Psoas muscle (tissue), 8 donors: ENCODE measurements around the gene FGF11. TPM values are rescaled to one million over a fixed set of nuclear protein-coding genes. Genes with fewer than 3 reads are reported as not detected.
"Not testable (repeated sequence)": the region's sequence is repeated elsewhere in the genome, so short reads cannot be mapped to it uniquely, and the experiment has no call there.

Experiments used
- ATAC-seq, 4 donors: fragments of 200-7000 bp; cut with Tn5 transposase; one replicate each; pipeline ENCODE4 v1.9.1; 2020; ENCODE audit warnings: moderate library complexity in 3 of 4, mild to moderate bottlenecking in 2 of 4
- DNase-seq, 2 donors: peaks; one replicate each; pipeline ENCODE4 v3.0.0-alpha.2; 2020
- H3K27ac ChIP-seq: fragments of 200-600 bp; one replicate; pipeline ENCODE4 v1.8.0; 2022
- H3K27me3 ChIP-seq, 3 donors: fragments of 200-600 bp in 1 of 3; one replicate each; pipeline versions ENCODE4 v1.6.1 to v1.8.0; 2013 to 2022; ENCODE audit warnings: low read length in 2 of 3, mild to moderate bottlenecking in 2 of 3, moderate library complexity in 1 of 3; ENCODE audit not compliant: insufficient read depth in 3 of 3
- H3K36me3 ChIP-seq, 2 donors: fragments of 200-600 bp in 1 of 2; one replicate each; pipeline versions ENCODE4 v1.6.1 to v1.8.0; 2013 to 2022; ENCODE audit warnings: low read depth in 1 of 2, mild to moderate bottlenecking in 1 of 2, moderate library complexity in 1 of 2; ENCODE audit not compliant: insufficient read depth in 1 of 2
- H3K4me1 ChIP-seq: fragments of 200-600 bp; one replicate; pipeline ENCODE4 v1.8.0; 2022
- H3K4me3 ChIP-seq: fragments of 200-600 bp; one replicate; pipeline ENCODE4 v1.8.0; 2022; ENCODE audit warnings: mild to moderate bottlenecking
- H3K9me3 ChIP-seq: fragments of 200-600 bp; one replicate; pipeline ENCODE4 v1.8.0; 2022
- CTCF ChIP-seq: fragments of 200-600 bp; IDR thresholded peaks from one replicate; pipeline ENCODE4 v1.8.0; 2022; ENCODE audit warnings: antibody characterized with exemption
- WGBS, 3 donors: extraction: QIAGEN DNeasy Blood & Tissue Kit; methylation state at CpG; one replicate each; pipeline versions ENCODE4 v1.1.6 to v1.1.7; 2013; 5-methylcytosine and 5-hydroxymethylcytosine counted together
- intact Hi-C, 2 donors: fragments of 100-400 bp; cut with DNase I; formaldehyde crosslinking; loops; one replicate each; pipeline versions ENCODE4 v1.11.0 to v1.14.2; 2022
- polyA plus RNA-seq, 3 donors: library from polyadenylated mRNA; stranded (reverse); fragments of 200-250 nt; gene quantifications; one replicate each; pipeline ENCODE4 v1.2.3, GENCODE V29; 2013
- total RNA-seq, 4 donors: library from RNA; stranded (reverse); fragmentation: NEBNext Ultra II Directional in 2 of 4; extraction: Animal tissue kit (Norgen Biotek cat#: 25700) in 2 of 4; gene quantifications; one replicate each; pipeline versions ENCODE4 v1.2.1 to v1.2.4, GENCODE V29; 2021 to 2023
- donor health status: healthy with polysubstance abuse.
- donor health status: DM: no; HTN: no; CAD: no; lungs with moderate emphysema.
- donor health status: Bipolar disorder and iron deficiency.
- donor health status: healthy.
- donor health status: DM: yes; HTN: yes; CAD: no.
- donor health status: DM: no; HTN: no; CAD: no.
- donor health status: DM: no; HTN: no; CAD: no.
- donor health status: DM: yes; HTN: yes; CAD: no.

The FGF11 gene
- total and polyA plus RNA-seq, 7 donors = 2.0 to 21.1 (median 4.4) TPM

GRCh38 chr17:7471729-7472128 lies 32.4 kb downstream of the FGF11 start:
- Histone ChIP-seq H3K27ac (peak overlapping the region; percentile 30), H3K9me3 (no peaks in the 10 kb centered on the region), H3K36me3 (no peaks in the 10 kb centered on the region), H3K4me1 (peaks cover 54% of the 10 kb centered on the region), H3K4me3 (no peak overlapping the region), H3K27me3 (no peaks in the 10 kb centered on the region)
- ATAC-seq (no peak), DNase-seq (no peak)
- TF ChIP-seq CTCF = no peak
- intact Hi-C loops = no loop called here
- WGBS, 3 donors = 75 to 84% (median 77%) methylated on average over 2 of the region's 2 CpGs

- Histone ChIP-seq H3K4me1 (peaks cover 59% of the 10 kb centered on the region), H3K27ac (peak overlapping the region; percentile 99)
- ATAC-seq, H3K4me3 ChIP-seq, DNase-seq, H3K36me3 ChIP-seq, H3K9me3 ChIP-seq, intact Hi-C loops, H3K27me3 ChIP-seq: not testable (repeated sequence)
- 47 to 73% (median 50%) methylated on average over 8 of the region's 8 CpGs for WGBS, 3 donors
Observed at GRCh38 chr17:7474767-7475166, 35.5 kb downstream of the FGF11 start.

DNA sequence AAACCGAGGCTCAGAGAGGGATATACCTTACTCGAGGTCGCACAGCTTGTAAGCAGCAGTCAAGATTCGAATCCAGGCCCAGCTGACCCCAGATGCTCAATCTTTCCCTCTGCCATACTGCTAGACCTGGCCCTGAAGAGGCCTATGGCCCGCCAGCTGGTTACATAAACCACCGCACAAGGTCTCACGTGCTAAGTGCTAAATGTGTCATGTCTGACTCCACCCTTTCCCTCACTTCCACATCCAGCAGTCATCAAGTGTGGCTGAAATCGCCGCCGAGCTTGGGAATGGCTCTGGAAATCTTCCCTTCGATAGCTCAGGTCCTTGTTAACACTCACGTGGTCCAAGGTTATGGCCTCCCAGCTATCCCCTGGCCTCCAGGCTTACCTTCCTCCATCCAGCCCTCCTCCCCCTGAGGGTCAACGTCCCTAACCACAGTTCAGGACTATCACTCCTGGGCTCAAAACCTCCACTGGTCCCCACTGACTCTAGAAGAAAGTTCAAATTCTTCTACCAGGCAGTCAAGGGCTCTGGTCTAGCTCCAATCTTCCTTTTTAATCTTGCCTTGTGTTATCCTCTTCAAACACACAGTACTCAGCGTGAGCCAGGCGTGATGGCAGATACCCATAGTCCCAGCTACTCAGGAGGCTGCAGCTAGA lies 36.6 kb downstream of the FGF11 start:
- intact Hi-C loops = no loop called here
- Histone ChIP-seq H3K9me3 (no peaks in the 10 kb centered on the region), H3K27ac (peak overlapping the region; percentile 99), H3K27me3 (no peaks in the 10 kb centered on the region), H3K36me3 (no peaks in the 10 kb centered on the region), H3K4me1 (peaks cover 58% of the 10 kb centered on the region), H3K4me3 (peak overlapping the region; percentile 97)
- DNase-seq (peak; percentile 61 to 81), ATAC-seq (peak; percentile 56 to 78 (median 70))
- TF ChIP-seq CTCF = no peak
- 34 to 41% (median 37%) methylated on average over 15 of the region's 15 CpGs for WGBS, 3 donors

GRCh38 chr17:7476494-7476893 lies 37.2 kb downstream of the FGF11 start:
- WGBS, 3 donors = 22 to 32% (median 25%) methylated on average over 3 of the region's 3 CpGs
- Histone ChIP-seq H3K27ac (peak overlapping the region; percentile 99), H3K36me3 (no peaks in the 10 kb centered on the region), H3K9me3 (no peaks in the 10 kb centered on the region), H3K4me3 (peak overlapping the region; percentile 97), H3K4me1 (peaks cover 58% of the 10 kb centered on the region), H3K27me3 (no peaks in the 10 kb centered on the region)
- DNase-seq (no peak), ATAC-seq (peak in 3 of 4 donors; percentile 32 to 46 (median 40))
- TF ChIP-seq CTCF = no peak
- intact Hi-C loops = no loop called here

DNA sequence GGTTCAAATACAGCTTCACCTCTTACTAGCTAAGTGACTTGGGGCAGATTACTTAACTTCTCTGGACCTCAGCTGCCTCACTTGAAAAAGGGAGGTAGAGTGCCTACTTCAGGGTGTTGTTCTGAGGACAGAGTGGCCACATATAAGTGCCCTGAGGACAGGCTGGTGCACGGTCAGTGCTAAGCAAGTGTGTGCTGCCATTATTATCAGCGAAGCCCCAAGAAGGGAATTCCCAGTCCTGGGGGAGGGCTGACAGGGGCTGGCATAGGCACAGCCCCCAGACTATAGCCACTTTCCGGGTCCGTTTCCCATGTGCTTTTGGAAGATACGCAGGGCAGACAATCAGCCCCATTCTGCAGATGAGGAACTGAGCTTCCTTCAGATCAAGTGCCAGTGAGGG lies 37.6 kb downstream of the FGF11 start:
- intact Hi-C loops = no loop called here
- WGBS, 3 donors = 68 to 86% (median 71%) methylated on average over 5 of the region's 5 CpGs
- TF ChIP-seq CTCF = no peak
- Histone ChIP-seq H3K4me3 (peak overlapping the region; percentile 97), H3K9me3 (no peaks in the 10 kb centered on the region), H3K27me3 (no peaks in the 10 kb centered on the region), H3K4me1 (peaks cover 60% of the 10 kb centered on the region), H3K36me3 (no peaks in the 10 kb centered on the region), H3K27ac (peak overlapping the region; percentile 99)
- no peak for DNase-seq
- no peak for ATAC-seq
